Limb (tissue), 2 donors: ENCODE data around the gene PLEKHA7.

Experiments used
- DNase-seq, 2 donors: peaks; one replicate each; pipeline ENCODE4 v3.0.0-alpha.2; 2016; ENCODE audit errors: extremely low spot score in 2 of 2

Gene PLEKHA7

GRCh38 chr11:16778876-16779275 lies 235.3 kb downstream of the PLEKHA7 start:
- DNase-seq: no peak

- no peak for DNase-seq
Measured at GRCh38 chr11:16778286-16778685, 235.9 kb downstream of the PLEKHA7 start.

GRCh38 chr11:16777613-16777975 lies 236.6 kb downstream of the PLEKHA7 start:
- no peak for DNase-seq

GRCh38 chr11:16776711-16777612 lies 237.3 kb downstream of the PLEKHA7 start:
- peak; percentile 78 to 90 for DNase-seq

- DNase-seq: peak in 1 of 2 donors; percentile 13
Measured at GRCh38 chr11:16775614-16776283, 238.5 kb downstream of the PLEKHA7 start.

- no peak for DNase-seq
Measured at GRCh38 chr11:16774936-16775613, 239.1 kb downstream of the PLEKHA7 start.

- no peak for DNase-seq
Measured at GRCh38 chr11:16773981-16774935, 240.0 kb downstream of the PLEKHA7 start.

GRCh38 chr11:16772141-16772512 lies 242.1 kb downstream of the PLEKHA7 start:
- no peak for DNase-seq

- no peak for DNase-seq
Measured at GRCh38 chr11:16771350-16772140, 242.7 kb downstream of the PLEKHA7 start.

- no peak for DNase-seq
Measured at GRCh38 chr11:16770016-16770415, 244.2 kb downstream of the PLEKHA7 start.

GRCh38 chr11:16769386-16769785 lies 244.8 kb downstream of the PLEKHA7 start:
- DNase-seq: no peak

GRCh38 chr11:16767957-16768356 lies 246.3 kb downstream of the PLEKHA7 start:
- no peak for DNase-seq

- DNase-seq: no peak
Measured at GRCh38 chr11:16767137-16767536, 247.1 kb downstream of the PLEKHA7 start.

GRCh38 chr11:16764888-16765287 lies 249.3 kb downstream of the PLEKHA7 start:
- no peak for DNase-seq

- no peak for DNase-seq
Measured at GRCh38 chr11:16763746-16764145, 250.5 kb downstream of the PLEKHA7 start.

GRCh38 chr11:16759857-16760508 lies 254.2 kb downstream of the PLEKHA7 start:
- DNase-seq: no peak

GRCh38 chr11:16758382-16759024 lies 255.7 kb downstream of the PLEKHA7 start:
- DNase-seq: no peak

GRCh38 chr11:16750417-16750816 lies 263.8 kb downstream of the PLEKHA7 start:
- no peak for DNase-seq

GRCh38 chr11:16749666-16750065 lies 264.5 kb downstream of the PLEKHA7 start:
- DNase-seq: no peak
